ENCODE data around the gene NTRK3.

The NTRK3 gene

GRCh38 chr15:88177451-88177850 is 79.1 kb downstream of the NTRK3 start:
- DNase-seq = no peak

- DNase-seq = no peak
Measured at GRCh38 chr15:88174571-88174970, 82.0 kb downstream of the NTRK3 start.

- no peak for DNase-seq
Measured at GRCh38 chr15:88166082-88166993, 90.2 kb downstream of the NTRK3 start.

GRCh38 chr15:88161636-88162035 is 94.9 kb downstream of the NTRK3 start:
- DNase-seq = no peak

- no peak for DNase-seq
Measured at GRCh38 chr15:88155310-88155709, 101.2 kb downstream of the NTRK3 start.

- DNase-seq = no peak
Measured at GRCh38 chr15:88152672-88153071, 103.9 kb downstream of the NTRK3 start.

GRCh38 chr15:88147760-88148159 is 108.8 kb downstream of the NTRK3 start:
- no peak for DNase-seq

GRCh38 chr15:88144921-88145653 is 111.5 kb downstream of the NTRK3 start:
- no peak for DNase-seq

- no peak for DNase-seq
Measured at GRCh38 chr15:88142121-88142520, 114.4 kb downstream of the NTRK3 start.

- no peak for DNase-seq
Measured at GRCh38 chr15:88141269-88141889, 115.2 kb downstream of the NTRK3 start.

- DNase-seq = no peak
Measured at GRCh38 chr15:88140398-88140797, 116.1 kb downstream of the NTRK3 start.

GRCh38 chr15:88139936-88140335 is 116.6 kb downstream of the NTRK3 start:
- no peak for DNase-seq

GRCh38 chr15:88133795-88134194 is 122.7 kb downstream of the NTRK3 start:
- no peak for DNase-seq

GRCh38 chr15:88132499-88132898 is 124.0 kb downstream of the NTRK3 start:
- no peak for DNase-seq

- no peak for DNase-seq
Measured at GRCh38 chr15:88131937-88132336, 124.6 kb downstream of the NTRK3 start.

GRCh38 chr15:88127432-88127790 is 129.1 kb downstream of the NTRK3 start:
- no peak for DNase-seq

- no peak for DNase-seq
Measured at GRCh38 chr15:88126695-88127431, 129.7 kb downstream of the NTRK3 start.

GRCh38 chr15:88125576-88125975 is 131.0 kb downstream of the NTRK3 start:
- no peak for DNase-seq

GRCh38 chr15:88124199-88124598 is 132.3 kb downstream of the NTRK3 start:
- no peak for DNase-seq

- DNase-seq = no peak
Measured at GRCh38 chr15:88121968-88122530, 134.5 kb downstream of the NTRK3 start.

- no peak for DNase-seq
Measured at GRCh38 chr15:88120026-88120425, 136.5 kb downstream of the NTRK3 start.

- DNase-seq = no peak
Measured at GRCh38 chr15:88118741-88119140, 137.8 kb downstream of the NTRK3 start.

- no peak for DNase-seq
Measured at GRCh38 chr15:88118035-88118434, 138.5 kb downstream of the NTRK3 start.

Data from activated CD8-positive, alpha-beta memory T cell treated with anti-CD3 and anti-CD28 coated beads, Interleukin-2, amount 50 U/mL, for 4 hours (primary cell).